ENCODE measurements around the gene CHMP2A. TPM values are rescaled to one million over a fixed set of nuclear protein-coding genes. Genes with fewer than 3 reads are reported as not detected.
A peak's percentile ranks its signal among the peaks of the same experiment; 100 is the strongest.

CHMP2A gene
- total RNA-seq, 1 donor = 106 TPM

DNA sequence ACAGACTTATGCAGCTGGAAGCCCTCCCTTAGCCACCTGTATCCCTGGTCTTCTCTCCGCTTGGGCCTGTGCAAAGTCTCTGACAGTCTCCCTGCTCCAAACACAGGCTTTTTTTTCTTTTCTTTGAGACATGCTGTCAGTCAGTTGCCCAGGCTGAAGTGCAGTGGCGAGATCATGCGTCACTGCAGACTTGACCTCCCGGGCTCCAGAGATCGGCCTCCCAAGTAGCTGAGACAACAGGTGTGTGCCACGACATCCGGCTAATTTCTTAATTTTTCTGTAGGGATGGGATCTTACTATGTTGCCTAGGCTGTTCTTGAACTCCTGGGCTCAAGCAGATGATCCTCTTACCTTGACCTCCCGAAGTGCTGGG lies 16.7 kb upstream of the CHMP2A start:
- Histone ChIP-seq H4K20me1 (ENCODE audit: insufficient read depth, low read length) (no peaks in the 10 kb centered on the region), H3K4me3 (ENCODE audit: insufficient read depth, low read length) (no peak overlapping the region), H3K4me1 (ENCODE audit: insufficient read depth, low read length) (peaks cover 13% of the 10 kb centered on the region), H3K36me3 (ENCODE audit: insufficient read depth, low read length) (peaks cover 17% of the 10 kb centered on the region), H3K9me3 (ENCODE audit: low read depth, low read length) (no peaks in the 10 kb centered on the region), H2AFZ (ENCODE audit: low read length) (no peak overlapping the region), H3K4me2 (ENCODE audit: insufficient read depth, low read length) (peak overlapping the region; percentile 90), H3K27ac (ENCODE audit: low read depth, low read length) (no peak overlapping the region), H3K27me3 (ENCODE audit: insufficient read depth, low read length) (no peaks in the 10 kb centered on the region), H3K79me2 (ENCODE audit: insufficient read depth, low read length) (peaks cover 16% of the 10 kb centered on the region)
- TF ChIP-seq, protein P1, sequence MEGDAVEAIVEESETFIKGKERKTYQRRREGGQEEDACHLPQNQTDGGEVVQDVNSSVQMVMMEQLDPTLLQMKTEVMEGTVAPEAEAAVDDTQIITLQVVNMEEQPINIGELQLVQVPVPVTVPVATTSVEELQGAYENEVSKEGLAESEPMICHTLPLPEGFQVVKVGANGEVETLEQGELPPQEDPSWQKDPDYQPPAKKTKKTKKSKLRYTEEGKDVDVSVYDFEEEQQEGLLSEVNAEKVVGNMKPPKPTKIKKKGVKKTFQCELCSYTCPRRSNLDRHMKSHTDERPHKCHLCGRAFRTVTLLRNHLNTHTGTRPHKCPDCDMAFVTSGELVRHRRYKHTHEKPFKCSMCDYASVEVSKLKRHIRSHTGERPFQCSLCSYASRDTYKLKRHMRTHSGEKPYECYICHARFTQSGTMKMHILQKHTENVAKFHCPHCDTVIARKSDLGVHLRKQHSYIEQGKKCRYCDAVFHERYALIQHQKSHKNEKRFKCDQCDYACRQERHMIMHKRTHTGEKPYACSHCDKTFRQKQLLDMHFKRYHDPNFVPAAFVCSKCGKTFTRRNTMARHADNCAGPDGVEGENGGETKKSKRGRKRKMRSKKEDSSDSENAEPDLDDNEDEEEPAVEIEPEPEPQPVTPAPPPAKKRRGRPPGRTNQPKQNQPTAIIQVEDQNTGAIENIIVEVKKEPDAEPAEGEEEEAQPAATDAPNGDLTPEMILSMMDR (IDR thresholded peaks at IDR 0.05; ENCODE audit: extremely low read depth, low read depth, low read length) = no peak
- DNase-seq (ENCODE audit: insufficient read length, low spot score, missing footprints) = no peak

DNA sequence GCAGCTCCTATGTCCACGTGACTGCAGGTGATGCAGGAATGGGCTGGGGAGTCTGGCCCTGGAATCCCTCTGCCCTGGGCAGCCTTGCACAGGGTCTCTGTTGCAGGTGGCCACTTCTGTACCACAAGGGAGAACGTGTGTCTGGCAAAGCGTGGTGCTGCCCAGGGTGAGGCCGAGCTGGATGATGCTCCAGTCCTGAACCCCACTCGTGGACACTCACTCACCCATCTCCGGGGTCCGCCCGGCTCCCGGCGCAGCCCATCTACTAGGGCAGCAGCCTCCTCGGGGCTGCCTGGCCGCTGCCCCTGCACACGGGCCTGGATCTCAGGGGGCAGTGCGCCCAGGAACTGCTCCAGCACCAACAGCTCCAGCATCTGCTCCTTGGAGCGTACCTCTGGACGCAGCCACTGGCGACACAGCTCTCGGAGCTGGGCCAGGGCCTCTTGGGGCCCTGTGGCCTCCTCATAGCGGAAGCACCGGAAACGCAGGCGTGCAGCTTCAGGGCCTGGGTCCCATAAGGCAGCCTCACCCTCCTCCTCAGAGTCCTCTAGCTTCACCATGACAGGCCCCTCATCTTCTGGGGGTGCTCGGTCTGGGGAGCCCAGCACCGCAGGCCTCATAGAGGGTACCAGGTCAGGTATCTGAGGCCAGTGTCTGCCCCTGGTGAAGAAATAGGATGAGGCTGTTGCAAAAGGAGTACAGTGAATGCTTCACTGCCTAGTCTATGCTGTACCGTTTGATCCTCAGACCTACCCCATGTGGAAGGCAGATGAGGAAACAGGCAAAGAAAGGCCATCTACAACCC lies 16.1 kb upstream of the CHMP2A start:
- no peaks in the 10 kb centered on the region for H3K27me3 ChIP-seq (ENCODE audit: insufficient read depth, low read length)
- no peaks in the 10 kb centered on the region for H4K20me1 ChIP-seq (ENCODE audit: insufficient read depth, low read length)
- H3K9me3 ChIP-seq (ENCODE audit: low read depth, low read length) = no peaks in the 10 kb centered on the region
- H3K27ac ChIP-seq (ENCODE audit: low read depth, low read length) = no peak overlapping the region
- peaks cover 20% of the 10 kb centered on the region for H3K36me3 ChIP-seq (ENCODE audit: insufficient read depth, low read length)
- peaks cover 13% of the 10 kb centered on the region for H3K4me1 ChIP-seq (ENCODE audit: insufficient read depth, low read length)
- no peak overlapping the region for H3K4me2 ChIP-seq (ENCODE audit: insufficient read depth, low read length)
- peak; percentile 58 for DNase-seq (ENCODE audit: insufficient read length, low spot score, missing footprints)
- no peak overlapping the region for H3K4me3 ChIP-seq (ENCODE audit: insufficient read depth, low read length)
- TF ChIP-seq, protein P1 (IDR thresholded peaks at IDR 0.05; ENCODE audit: extremely low read depth, low read depth, low read length) = no peak
- H3K79me2 ChIP-seq (ENCODE audit: insufficient read depth, low read length) = peaks cover 14% of the 10 kb centered on the region
- no peak overlapping the region for H2AFZ ChIP-seq (ENCODE audit: low read length)

- Histone ChIP-seq H3K9me3 (ENCODE audit: low read depth, low read length) (no peaks in the 10 kb centered on the region), H4K20me1 (ENCODE audit: insufficient read depth, low read length) (no peaks in the 10 kb centered on the region), H3K27ac (ENCODE audit: low read depth, low read length) (no peak overlapping the region), H3K4me1 (ENCODE audit: insufficient read depth, low read length) (peaks cover 13% of the 10 kb centered on the region), H3K27me3 (ENCODE audit: insufficient read depth, low read length) (no peaks in the 10 kb centered on the region), H3K4me3 (ENCODE audit: insufficient read depth, low read length) (no peak overlapping the region), H2AFZ (ENCODE audit: low read length) (no peak overlapping the region), H3K4me2 (ENCODE audit: insufficient read depth, low read length) (no peak overlapping the region), H3K36me3 (ENCODE audit: insufficient read depth, low read length) (peaks cover 20% of the 10 kb centered on the region), H3K79me2 (ENCODE audit: insufficient read depth, low read length) (peaks cover 10% of the 10 kb centered on the region)
- TF ChIP-seq, protein P1 (IDR thresholded peaks at IDR 0.05; ENCODE audit: extremely low read depth, low read depth, low read length) = no peak
- DNase-seq (ENCODE audit: insufficient read length, low spot score, missing footprints) = peak; percentile 48
These were observed 15.2 kb upstream of the CHMP2A start for GRCh38 chr19:58569943-58570670.
